HG02885 (cell line): ENCODE data around the gene ZNHIT6.

Experiments used
- ATAC-seq: cut with Tn5 transposase; IDR thresholded peaks from one replicate; pipeline ENCODE4 v1.9.1; 2021; ENCODE audit warnings: mild to moderate bottlenecking; ENCODE audit not compliant: unreplicated experiment, poor library complexity

Gene ZNHIT6

DNA sequence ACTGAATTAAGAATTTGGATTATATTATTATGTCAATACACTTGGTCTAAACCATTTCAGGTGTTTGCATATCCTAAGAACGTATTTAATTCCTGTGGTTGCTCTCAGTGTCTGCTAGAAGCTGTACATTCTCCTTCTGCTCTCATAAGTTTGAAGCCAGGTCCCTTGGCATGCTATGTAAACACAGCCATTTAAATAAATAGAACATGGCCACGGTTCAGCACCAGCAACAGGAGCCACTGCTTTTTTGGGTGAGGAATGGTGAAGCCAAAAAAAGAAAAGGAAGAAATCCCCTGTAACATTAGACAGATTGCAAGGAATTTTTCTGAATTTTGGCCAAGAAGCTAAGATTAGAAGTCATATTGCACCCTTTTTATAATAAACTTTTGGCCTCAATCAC lies 108.6 kb downstream of the ZNHIT6 start:
- ATAC-seq, result no peak
